Omental fat pad (tissue), 4 donors: ENCODE data around the gene SIRT3. TPM values are rescaled to one million over a fixed set of nuclear protein-coding genes. Genes with fewer than 3 reads are reported as not detected.

Source experiments
- ATAC-seq: fragments of 150-250 bp; one replicate; pipeline ENCODE4 v1.9.1; 2016; ENCODE audit warnings: mild to moderate bottlenecking, moderate library complexity; ENCODE audit not compliant: low FRiP score
- DNase-seq: peaks from one replicate; pipeline ENCODE4 v3.0.0-alpha.2; 2019; ENCODE audit warnings: low spot score
- CTCF ChIP-seq, 3 donors: fragments of 450-650 bp; IDR thresholded peaks; one replicate each; pipeline ENCODE4 v1.5.1; 2016 to 2017; ENCODE audit warnings: antibody characterized with exemption in 3 of 3, mild to moderate bottlenecking in 3 of 3, moderate library complexity in 2 of 3
- total RNA-seq, 4 donors: library from RNA; depleted of rRNA; stranded (reverse); fragments of >200 nt; gene quantifications; one replicate each; pipeline ENCODE4 v1.1.0, GENCODE V29; 2016

Gene SIRT3
- total RNA-seq, 4 donors from 2014 or later = 6.8 to 19.2 (median 12.2) TPM

DNA sequence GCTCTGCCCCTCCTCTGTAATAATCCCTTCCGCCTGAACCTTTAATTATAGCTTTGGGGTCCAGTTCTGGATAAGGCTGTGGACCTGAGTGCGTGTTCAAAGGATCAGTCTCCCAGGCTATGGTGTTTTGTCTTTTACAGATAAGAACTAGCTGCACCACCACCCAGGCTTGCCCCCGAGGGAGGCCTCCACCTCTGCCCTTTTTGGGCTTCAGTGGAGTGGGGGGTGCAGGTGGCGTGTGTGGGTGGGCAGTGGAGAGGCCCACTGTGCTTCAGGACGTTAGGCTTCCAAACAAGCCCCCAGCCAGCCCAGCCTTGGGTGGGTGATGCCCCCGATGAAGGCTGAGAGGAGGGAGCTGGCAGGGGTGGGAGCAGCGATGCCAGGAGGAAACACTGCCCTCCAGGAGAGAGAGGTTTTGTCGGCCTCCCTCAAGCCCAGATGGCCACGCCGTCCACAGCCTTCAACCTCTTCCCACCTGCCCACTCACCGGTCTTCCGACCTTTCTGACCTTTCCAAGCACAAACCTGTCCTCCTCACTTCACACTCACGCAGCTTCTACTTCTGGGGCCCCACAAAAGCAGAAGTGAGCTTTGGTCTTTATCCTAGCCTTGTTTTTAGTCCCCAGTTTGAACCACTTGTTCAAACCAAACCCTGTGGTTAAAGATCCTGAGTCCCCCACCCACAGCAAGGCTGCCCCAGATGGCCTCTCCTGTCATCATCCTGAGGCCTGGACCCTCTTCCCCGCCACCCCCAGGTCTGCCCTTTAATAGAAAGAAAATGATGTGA lies 21.0 kb upstream of the SIRT3 start:
- no peak for TF ChIP-seq CTCF (IDR thresholded peaks at IDR 0.05)
- ATAC-seq (no peak), DNase-seq (no peak)

- TF ChIP-seq CTCF (IDR thresholded peaks at IDR 0.05) = no peak
- DNase-seq = no peak
- no peak for ATAC-seq
These were observed 19.7 kb upstream of the SIRT3 start for GRCh38 chr11:255816-256215.

DNA sequence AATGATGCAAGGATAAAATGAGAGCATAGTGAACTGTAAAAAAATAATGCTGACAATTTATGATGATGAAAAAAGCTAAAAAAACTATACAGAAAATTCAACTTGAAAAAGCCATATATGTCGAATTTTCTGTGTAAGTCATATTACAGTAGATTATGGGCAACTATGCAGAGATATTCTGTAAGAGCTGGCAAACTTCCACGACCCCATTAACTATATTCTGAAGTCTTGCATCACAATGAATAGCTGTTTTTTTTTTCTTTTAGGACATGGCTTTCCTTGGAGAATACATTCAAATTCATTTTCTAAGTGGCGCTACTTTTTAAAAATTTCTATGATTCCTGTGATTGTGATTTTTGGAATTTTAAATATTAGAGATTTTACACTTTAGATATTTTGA lies 19.0 kb upstream of the SIRT3 start:
- no peak for TF ChIP-seq CTCF (IDR thresholded peaks at IDR 0.05)
- no peak for DNase-seq
- no peak for ATAC-seq

- no peak for ATAC-seq
- no peak for TF ChIP-seq CTCF (IDR thresholded peaks at IDR 0.05)
- no peak for DNase-seq
These were observed 17.7 kb upstream of the SIRT3 start for GRCh38 chr11:253886-254270.

GRCh38 chr11:253160-253885 lies 17.2 kb upstream of the SIRT3 start:
- no peak for TF ChIP-seq CTCF (IDR thresholded peaks at IDR 0.05)
- DNase-seq (no peak), ATAC-seq (no peak)

- ATAC-seq = no peak
- TF ChIP-seq CTCF (IDR thresholded peaks at IDR 0.05) = no peak
- DNase-seq = no peak
These were observed 16.5 kb upstream of the SIRT3 start for GRCh38 chr11:252666-253065.

- no peak for TF ChIP-seq CTCF (IDR thresholded peaks at IDR 0.05)
- DNase-seq = no peak
- ATAC-seq = no peak
These were observed 15.4 kb upstream of the SIRT3 start for GRCh38 chr11:251550-251949.
